GM18505 (cell line): ENCODE data around the gene AAK1.

Experiments
- ATAC-seq: cut with Tn5 transposase; IDR thresholded peaks from one replicate; pipeline ENCODE4 v1.9.1; 2021; ENCODE audit not compliant: unreplicated experiment
- POLR2A ChIP-seq: IDR thresholded peaks from 4 replicates; pipeline ENCODE4 v1.6.1; 2011; ENCODE audit warnings: borderline replicate concordance; ENCODE audit not compliant: insufficient read depth, insufficient read length; ENCODE audit errors: extremely low read depth

Gene AAK1

GRCh38 chr2:69643602-69644505, at the start of gene AAK1:
Gene AAK1 (minus strand): TSS chr2:69643739. CDS start chr2:69643040, 699 bp downstream.
- peak; percentile 46 for ATAC-seq
- TF ChIP-seq POLR2A: peak; percentile 73

GRCh38 chr2:69692424-69692823, 48.9 kb upstream of the AAK1 start:
- ATAC-seq: no peak
- TF ChIP-seq POLR2A: no peak

DNA sequence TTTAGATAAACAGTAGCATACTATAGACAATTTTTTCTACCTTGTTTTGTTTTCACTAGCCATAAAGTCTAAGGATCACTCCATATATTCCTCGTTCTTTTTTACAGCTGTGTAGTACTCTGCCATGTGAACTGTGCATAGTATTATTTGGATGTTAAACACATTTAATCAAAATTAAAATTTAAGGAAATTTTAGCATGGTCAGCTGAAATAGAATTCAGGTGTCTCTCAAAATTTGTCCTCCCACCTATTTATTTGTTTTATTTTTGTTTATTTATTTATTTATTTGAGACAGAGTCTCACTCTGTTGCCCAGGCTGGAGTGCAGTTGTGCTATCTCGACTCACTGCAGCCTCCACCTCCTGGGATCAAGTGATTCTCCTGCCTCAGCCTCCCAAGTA, 46.4 kb upstream of the AAK1 start:
- TF ChIP-seq POLR2A: no peak
- ATAC-seq: no peak

- no peak for TF ChIP-seq POLR2A
- ATAC-seq: no peak
Measured at GRCh38 chr2:69689466-69689865, 45.9 kb upstream of the AAK1 start.

GRCh38 chr2:69687971-69688611, 44.6 kb upstream of the AAK1 start:
- no peak for TF ChIP-seq POLR2A
- ATAC-seq: no peak

GRCh38 chr2:69686813-69687212, 43.3 kb upstream of the AAK1 start:
- no peak for TF ChIP-seq POLR2A
- ATAC-seq: no peak

DNA sequence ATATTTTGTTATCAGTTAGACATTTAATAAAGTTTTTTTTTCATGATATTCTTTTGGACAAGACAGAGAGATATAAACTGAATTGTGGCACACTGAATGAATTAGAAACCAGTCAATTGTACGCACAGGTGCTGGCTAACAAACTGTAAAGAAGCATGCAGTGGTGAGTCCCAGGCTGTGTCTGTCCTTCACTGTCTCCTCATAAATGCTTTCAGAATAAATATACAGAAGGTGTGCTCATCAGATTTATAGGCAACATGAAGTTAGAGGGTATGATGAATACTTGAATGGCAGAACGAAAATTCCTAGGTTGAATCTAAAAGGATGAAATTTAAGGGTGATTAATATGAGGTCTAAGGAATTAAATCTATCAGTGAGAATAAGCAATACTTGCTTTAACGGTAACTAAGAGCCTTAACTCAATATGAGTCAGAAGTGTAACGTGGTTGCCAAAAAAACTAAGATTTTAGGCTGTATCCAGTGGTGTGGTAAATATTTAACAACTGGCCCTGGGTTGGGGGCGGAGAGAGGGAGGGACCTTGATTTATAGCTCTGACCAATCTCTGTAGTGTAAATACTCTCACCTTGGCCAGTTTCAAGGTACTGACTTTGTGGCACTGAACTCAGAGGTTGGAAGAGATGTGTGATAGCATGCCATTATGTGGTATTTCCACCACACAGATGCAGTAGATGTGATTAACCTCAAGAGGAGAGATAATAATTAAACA, 41.9 kb upstream of the AAK1 start:
- ATAC-seq: no peak
- TF ChIP-seq POLR2A: no peak

DNA sequence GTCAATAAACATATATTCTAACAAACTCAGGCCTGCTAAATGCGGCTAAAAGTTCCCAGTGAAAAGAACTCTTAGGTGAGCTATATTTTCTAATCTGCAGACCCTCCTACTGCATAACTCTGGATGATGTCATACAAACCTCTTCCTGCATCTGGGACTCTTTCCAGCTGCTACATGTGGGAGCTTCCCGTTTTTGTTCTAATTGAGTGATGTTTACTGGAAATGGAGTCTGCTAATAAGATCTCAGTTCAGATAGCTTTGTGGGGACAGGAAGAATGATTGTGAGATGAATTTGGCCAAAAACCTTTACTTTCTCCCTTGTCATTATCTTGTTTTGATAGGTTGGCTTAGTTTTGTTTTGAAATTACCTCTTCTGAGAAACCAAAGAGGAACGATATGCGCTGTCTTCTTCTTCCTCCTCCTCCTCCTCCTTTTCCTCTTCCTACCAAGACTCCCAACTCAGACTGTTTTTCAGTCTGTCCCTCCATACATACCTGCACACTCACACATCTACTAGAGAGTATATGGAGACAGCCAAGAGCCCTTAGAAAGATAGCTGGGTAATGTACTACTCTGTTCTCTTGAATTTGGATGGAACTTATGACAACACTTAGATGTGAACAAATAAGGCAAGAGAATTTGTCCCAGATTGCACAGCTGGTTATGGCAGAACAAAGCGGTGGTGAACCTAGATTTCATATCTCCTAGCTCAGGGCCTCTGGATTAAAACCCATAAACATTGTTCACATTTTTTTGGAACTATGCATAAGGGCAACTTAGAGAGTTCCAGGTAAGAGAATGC, 39.8 kb upstream of the AAK1 start:
- TF ChIP-seq POLR2A: no peak
- ATAC-seq: no peak

DNA sequence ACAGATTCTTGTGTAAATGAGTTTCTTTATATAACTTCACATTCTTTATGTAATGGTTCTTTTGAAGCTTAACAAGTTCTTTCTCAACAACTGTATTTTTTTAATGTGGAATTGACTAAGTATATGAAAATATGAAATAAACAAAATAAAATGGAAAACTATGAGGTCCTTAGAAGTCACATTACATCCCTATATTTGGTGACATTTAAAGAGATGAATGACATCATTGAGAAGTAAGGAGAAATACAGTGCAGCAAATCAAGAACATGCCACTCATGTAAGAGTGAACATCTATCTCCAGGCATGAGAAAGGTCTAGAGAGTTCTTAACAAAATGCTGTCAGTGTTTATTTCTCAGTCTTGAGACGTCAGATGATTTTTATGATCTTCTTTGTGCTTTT, 39.0 kb upstream of the AAK1 start:
- ATAC-seq: no peak
- TF ChIP-seq POLR2A: no peak

- no peak for TF ChIP-seq POLR2A
- no peak for ATAC-seq
Measured at GRCh38 chr2:69680001-69680675, 36.6 kb upstream of the AAK1 start.

- TF ChIP-seq POLR2A: no peak
- ATAC-seq: no peak
Measured at GRCh38 chr2:69677914-69678313, 34.4 kb upstream of the AAK1 start.

GRCh38 chr2:69676146-69676545, 32.6 kb upstream of the AAK1 start:
- TF ChIP-seq POLR2A: no peak
- no peak for ATAC-seq
